LNCAP (cell line): ENCODE data around the gene JDP2.

Source experiments
- CTCF ChIP-seq: fragments of 450-650 bp; IDR thresholded peaks from 2 replicates; pipeline ENCODE4 v1.5.1; 2017; ENCODE audit warnings: mild to moderate bottlenecking

JDP2 gene

GRCh38 chr14:75452900-75453816, 25.3 kb downstream of the JDP2 start:
- TF ChIP-seq CTCF: no peak

DNA sequence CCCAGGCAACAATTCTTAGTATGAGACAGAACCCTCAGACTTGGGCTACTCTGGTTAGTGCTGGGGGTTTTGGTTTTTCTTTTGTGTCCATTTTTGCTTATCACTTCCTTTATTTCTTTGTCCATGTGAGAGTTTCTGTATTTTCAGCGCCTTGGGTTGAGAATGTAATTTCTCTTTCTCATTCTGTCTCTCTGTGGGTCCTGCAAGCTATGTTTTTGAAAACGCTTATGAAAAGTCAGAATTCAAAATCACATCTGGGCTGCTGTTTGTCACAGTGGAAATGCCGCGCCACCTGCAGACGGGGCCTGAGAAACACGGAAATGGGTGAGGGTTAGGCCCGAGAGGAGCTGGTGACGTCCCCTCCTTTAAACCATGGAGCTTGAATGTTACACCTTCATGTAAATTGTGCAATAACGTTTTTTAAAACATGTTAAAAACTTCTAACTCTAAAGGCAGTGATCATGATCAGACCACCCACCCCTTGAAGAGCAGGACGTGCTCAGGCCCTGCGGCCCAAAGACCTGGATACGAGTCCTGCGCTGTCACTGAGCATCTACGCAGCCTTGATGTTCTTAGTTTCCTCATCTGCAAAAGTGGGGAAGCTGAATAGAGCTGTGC, 26.1 kb downstream of the JDP2 start:
- no peak for TF ChIP-seq CTCF

GRCh38 chr14:75454963-75455546, 27.2 kb downstream of the JDP2 start:
- no peak for TF ChIP-seq CTCF

GRCh38 chr14:75456069-75456996, 28.5 kb downstream of the JDP2 start:
- no peak for TF ChIP-seq CTCF

GRCh38 chr14:75456997-75457335, 29.1 kb downstream of the JDP2 start:
- TF ChIP-seq CTCF: no peak

DNA sequence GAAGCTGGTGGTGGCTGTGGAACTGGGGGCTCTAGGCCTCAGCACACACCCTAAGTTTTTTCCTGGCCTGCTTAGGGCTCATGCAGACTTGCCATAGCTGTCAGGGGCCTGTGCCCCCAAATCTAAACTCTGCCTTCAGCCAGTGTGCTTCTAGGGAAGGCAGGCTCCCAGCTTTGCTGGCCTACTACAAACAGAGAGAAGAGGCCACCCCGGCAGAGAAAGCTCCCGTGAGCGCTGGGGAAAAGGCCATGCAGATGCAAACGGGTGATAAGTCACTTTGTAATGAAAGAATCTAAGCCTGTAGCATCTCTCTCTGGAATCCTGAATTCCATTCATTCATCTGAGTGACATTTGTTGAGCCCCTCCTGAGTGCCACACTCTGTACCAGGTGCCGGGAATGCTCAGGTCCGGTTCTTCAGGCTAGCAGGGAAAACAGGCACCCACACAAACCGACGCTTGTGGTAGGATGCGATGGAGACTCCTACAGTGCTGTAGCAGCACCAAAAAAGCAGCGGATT, 29.9 kb downstream of the JDP2 start:
- TF ChIP-seq CTCF: no peak

DNA sequence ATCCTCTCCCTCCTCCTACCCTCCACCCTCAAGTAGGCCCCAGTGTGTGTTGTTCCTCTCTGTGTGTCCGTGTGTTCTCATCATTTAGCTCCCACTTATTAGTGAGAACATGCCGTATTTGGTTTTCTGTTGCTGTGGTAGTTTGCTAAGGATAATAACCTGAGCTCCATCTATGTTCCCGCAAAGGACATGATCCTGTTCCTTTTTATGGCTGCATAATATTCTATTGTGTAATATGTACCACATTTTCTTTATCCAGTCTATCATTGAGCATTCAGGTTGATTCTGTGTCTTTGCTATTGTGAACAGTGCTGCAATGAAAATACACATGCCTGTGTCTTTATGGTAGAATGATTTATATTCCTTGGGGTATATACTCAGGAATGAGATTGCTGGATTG, 30.5 kb downstream of the JDP2 start:
- TF ChIP-seq CTCF: no peak
